ENCODE data around the gene MRPL41. TPM values are rescaled to one million over a fixed set of nuclear protein-coding genes. Genes with fewer than 3 reads are reported as not detected.

MRPL41 gene
- total and polyA plus RNA-seq, 2 of the 13 experiments (the other 11 are each of a cell fraction or from before 2014, with no cell fraction given): 20.9 to 54.0 TPM

DNA sequence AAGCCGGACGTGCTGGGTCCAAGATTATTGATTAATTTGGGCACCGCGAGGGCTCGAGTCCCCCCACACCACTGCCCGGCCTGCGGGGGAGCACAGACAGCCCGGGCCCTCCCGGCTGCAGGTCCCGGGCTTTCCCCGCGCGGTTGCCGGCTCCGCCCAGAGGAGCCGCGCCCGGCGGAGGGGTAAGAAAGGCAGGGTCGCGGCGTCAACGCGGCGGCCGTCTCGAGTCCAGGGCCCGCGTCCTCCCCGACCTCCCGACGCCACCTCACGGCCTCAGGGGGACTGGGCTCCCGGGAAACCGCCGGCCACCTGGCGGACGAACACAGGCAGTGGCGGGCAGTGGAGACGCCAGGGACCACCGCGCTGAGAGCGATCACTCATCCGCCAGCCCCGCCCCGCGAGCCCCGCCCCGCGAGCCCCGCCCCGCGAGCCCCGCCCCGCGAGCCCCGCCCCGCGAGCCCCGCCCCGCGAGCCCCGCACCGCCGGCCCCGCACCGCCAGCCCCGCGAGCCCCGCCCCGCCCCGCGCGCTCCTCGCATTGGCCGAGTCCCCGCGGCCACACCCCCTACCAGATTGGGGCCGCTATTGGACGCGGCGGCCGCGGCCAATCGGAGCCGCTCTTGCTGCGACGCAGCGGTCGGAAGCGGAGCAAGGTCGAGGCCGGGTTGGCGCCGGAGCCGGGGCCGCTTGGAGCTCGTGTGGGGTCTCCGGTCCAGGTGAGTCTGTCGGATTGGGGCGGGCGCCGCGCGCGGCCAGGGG lies at the start of gene MRPL41 (continued):
- TF ChIP-seq, protein P1, sequence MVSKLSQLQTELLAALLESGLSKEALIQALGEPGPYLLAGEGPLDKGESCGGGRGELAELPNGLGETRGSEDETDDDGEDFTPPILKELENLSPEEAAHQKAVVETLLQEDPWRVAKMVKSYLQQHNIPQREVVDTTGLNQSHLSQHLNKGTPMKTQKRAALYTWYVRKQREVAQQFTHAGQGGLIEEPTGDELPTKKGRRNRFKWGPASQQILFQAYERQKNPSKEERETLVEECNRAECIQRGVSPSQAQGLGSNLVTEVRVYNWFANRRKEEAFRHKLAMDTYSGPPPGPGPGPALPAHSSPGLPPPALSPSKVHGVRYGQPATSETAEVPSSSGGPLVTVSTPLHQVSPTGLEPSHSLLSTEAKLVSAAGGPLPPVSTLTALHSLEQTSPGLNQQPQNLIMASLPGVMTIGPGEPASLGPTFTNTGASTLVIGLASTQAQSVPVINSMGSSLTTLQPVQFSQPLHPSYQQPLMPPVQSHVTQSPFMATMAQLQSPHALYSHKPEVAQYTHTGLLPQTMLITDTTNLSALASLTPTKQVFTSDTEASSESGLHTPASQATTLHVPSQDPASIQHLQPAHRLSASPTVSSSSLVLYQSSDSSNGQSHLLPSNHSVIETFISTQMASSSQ (IDR thresholded peaks at IDR 0.05; ENCODE audit: low read depth): no peak
- TF ChIP-seq, protein P1 (CRISPR knock-in tag; IDR thresholded peaks at IDR 0.05; ENCODE audit: borderline replicate concordance): no peak
- TF ChIP-seq JDP2 (CRISPR knock-in tag; IDR thresholded peaks at IDR 0.05; ENCODE audit: borderline replicate concordance) (no peak), ZNF782 (CRISPR knock-in tag; IDR thresholded peaks at IDR 0.05; ENCODE audit: borderline replicate concordance) (no peak), CENPT (CRISPR knock-in tag; IDR thresholded peaks at IDR 0.05; ENCODE audit: low read depth) (no peak; the same call in 1 of the 2 replicates), ZNF274 (CRISPR knock-in tag; IDR thresholded peaks at IDR 0.05) (no peak), HHEX (CRISPR knock-in tag; IDR thresholded peaks at IDR 0.05) (no peak), DNMT1 (CRISPR knock-in tag; IDR thresholded peaks at IDR 0.05) (no peak), MTA1 (CRISPR knock-in tag; IDR thresholded peaks at IDR 0.05; ENCODE audit: borderline replicate concordance) (no peak), CCDC6 (CRISPR knock-in tag; IDR thresholded peaks at IDR 0.05) (no peak)
- TF ChIP-seq, protein P2, sequence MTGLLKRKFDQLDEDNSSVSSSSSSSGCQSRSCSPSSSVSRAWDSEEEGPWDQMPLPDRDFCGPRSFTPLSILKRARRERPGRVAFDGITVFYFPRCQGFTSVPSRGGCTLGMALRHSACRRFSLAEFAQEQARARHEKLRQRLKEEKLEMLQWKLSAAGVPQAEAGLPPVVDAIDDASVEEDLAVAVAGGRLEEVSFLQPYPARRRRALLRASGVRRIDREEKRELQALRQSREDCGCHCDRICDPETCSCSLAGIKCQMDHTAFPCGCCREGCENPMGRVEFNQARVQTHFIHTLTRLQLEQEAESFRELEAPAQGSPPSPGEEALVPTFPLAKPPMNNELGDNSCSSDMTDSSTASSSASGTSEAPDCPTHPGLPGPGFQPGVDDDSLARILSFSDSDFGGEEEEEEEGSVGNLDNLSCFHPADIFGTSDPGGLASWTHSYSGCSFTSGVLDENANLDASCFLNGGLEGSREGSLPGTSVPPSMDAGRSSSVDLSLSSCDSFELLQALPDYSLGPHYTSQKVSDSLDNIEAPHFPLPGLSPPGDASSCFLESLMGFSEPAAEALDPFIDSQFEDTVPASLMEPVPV (CRISPR knock-in tag; IDR thresholded peaks at IDR 0.05): no peak
- TF ChIP-seq, protein P3, sequence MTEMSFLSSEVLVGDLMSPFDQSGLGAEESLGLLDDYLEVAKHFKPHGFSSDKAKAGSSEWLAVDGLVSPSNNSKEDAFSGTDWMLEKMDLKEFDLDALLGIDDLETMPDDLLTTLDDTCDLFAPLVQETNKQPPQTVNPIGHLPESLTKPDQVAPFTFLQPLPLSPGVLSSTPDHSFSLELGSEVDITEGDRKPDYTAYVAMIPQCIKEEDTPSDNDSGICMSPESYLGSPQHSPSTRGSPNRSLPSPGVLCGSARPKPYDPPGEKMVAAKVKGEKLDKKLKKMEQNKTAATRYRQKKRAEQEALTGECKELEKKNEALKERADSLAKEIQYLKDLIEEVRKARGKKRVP (CRISPR knock-in tag; IDR thresholded peaks at IDR 0.05): no peak
- TF ChIP-seq, protein P4, sequence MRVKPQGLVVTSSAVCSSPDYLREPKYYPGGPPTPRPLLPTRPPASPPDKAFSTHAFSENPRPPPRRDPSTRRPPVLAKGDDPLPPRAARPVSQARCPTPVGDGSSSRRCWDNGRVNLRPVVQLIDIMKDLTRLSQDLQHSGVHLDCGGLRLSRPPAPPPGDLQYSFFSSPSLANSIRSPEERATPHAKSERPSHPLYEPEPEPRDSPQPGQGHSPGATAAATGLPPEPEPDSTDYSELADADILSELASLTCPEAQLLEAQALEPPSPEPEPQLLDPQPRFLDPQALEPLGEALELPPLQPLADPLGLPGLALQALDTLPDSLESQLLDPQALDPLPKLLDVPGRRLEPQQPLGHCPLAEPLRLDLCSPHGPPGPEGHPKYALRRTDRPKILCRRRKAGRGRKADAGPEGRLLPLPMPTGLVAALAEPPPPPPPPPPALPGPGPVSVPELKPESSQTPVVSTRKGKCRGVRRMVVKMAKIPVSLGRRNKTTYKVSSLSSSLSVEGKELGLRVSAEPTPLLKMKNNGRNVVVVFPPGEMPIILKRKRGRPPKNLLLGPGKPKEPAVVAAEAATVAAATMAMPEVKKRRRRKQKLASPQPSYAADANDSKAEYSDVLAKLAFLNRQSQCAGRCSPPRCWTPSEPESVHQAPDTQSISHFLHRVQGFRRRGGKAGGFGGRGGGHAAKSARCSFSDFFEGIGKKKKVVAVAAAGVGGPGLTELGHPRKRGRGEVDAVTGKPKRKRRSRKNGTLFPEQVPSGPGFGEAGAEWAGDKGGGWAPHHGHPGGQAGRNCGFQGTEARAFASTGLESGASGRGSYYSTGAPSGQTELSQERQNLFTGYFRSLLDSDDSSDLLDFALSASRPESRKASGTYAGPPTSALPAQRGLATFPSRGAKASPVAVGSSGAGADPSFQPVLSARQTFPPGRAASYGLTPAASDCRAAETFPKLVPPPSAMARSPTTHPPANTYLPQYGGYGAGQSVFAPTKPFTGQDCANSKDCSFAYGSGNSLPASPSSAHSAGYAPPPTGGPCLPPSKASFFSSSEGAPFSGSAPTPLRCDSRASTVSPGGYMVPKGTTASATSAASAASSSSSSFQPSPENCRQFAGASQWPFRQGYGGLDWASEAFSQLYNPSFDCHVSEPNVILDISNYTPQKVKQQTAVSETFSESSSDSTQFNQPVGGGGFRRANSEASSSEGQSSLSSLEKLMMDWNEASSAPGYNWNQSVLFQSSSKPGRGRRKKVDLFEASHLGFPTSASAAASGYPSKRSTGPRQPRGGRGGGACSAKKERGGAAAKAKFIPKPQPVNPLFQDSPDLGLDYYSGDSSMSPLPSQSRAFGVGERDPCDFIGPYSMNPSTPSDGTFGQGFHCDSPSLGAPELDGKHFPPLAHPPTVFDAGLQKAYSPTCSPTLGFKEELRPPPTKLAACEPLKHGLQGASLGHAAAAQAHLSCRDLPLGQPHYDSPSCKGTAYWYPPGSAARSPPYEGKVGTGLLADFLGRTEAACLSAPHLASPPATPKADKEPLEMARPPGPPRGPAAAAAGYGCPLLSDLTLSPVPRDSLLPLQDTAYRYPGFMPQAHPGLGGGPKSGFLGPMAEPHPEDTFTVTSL (CRISPR knock-in tag; IDR thresholded peaks at IDR 0.05; ENCODE audit: borderline replicate concordance): no peak
- TF ChIP-seq, protein P5, sequence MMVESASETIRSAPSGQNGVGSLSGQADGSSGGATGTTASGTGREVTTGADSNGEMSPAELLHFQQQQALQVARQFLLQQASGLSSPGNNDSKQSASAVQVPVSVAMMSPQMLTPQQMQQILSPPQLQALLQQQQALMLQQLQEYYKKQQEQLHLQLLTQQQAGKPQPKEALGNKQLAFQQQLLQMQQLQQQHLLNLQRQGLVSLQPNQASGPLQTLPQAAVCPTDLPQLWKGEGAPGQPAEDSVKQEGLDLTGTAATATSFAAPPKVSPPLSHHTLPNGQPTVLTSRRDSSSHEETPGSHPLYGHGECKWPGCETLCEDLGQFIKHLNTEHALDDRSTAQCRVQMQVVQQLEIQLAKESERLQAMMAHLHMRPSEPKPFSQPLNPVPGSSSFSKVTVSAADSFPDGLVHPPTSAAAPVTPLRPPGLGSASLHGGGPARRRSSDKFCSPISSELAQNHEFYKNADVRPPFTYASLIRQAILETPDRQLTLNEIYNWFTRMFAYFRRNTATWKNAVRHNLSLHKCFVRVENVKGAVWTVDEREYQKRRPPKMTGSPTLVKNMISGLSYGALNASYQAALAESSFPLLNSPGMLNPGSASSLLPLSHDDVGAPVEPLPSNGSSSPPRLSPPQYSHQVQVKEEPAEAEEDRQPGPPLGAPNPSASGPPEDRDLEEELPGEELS (CRISPR knock-in tag; IDR thresholded peaks at IDR 0.05): no peak

All from HepG2 (cell line).